ENCODE results near the gene TFEB. TPM values are rescaled to one million over a fixed set of nuclear protein-coding genes. Genes with fewer than 3 reads are reported as not detected.
A peak's percentile ranks its signal among the peaks of the same experiment; 100 is the strongest.

TFEB gene
- total and polyA plus RNA-seq, 2 of the 8 experiments (the other 6 are each of a cell fraction or from before 2014, with no cell fraction given), result 2.3 to 6.7 TPM

DNA sequence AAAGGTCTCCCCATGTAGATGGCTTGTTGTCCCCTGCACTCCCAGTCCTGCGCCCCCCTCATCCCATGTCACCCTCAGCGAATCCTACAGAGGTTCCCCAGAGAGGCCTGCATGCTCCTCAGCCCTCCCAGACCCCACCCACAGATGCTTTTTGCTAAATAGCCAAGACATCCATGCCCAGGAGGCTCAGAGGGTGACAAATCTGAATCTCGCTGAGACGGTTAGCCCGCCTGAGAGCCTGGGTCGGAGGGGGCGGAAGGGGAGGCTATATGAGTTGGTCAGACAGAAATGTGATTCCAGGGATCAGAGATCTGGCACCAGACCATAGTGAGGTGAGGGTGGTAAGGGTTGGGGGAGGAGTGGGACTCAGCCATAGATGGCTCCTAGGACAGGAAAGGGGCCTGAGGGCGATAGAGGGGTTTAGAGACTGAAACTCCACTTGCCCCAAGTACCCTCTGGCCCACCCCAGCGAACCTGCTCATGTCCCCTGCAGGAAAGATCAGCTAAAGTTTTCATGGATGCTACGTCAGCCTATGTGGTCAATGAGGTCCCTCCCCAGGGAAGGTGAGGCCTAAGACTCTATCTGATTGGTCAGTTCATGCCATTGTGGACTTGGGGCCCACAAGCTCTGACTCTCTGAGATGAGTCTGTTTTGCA lies 33.2 kb downstream of the TFEB start:
- 0 out of 2 replicates have a peak overlapping the region, but pooled peaks have one; percentile 39 for H4K8ac ChIP-seq (ENCODE audit: extremely low read depth, insufficient read depth, low read length)
- H3K18ac ChIP-seq (ENCODE audit: extremely low read depth, low read length), result no peak overlapping the region
- H3K27me3 ChIP-seq (replicated peaks in 1 of 4; ENCODE audit: control insufficient read depth in 3 of 4, extremely low read depth in 1 of 4, insufficient read depth in 3 of 4, low read length in 3 of 4), result no peaks in the 10 kb centered on the region; a peak in 2 of 7 replicates
- no peaks in the 10 kb centered on the region for H3K36me3 ChIP-seq (ENCODE audit: control insufficient read depth in 2 of 4, insufficient read depth in 4 of 4, low read length in 3 of 4)
- no peak overlapping the region for H2BK20ac ChIP-seq (ENCODE audit: low read length)
- no peak overlapping the region for H3K4me3 ChIP-seq (ENCODE audit: extremely low read depth in 1 of 4, insufficient read depth in 2 of 4, low read depth in 3 of 4, low read length in 4 of 4)
- TF ChIP-seq SIX5 (IDR thresholded peaks at IDR 0.05; ENCODE audit: low read depth, low read length) (no peak), CREB1 (IDR thresholded peaks at IDR 0.05) (no peak)
- H3K79me1 ChIP-seq (ENCODE audit: low read depth, low read length), result 0 out of 2 replicates have a peak, but pooled peaks cover 2% of the 10 kb centered on the region
- peaks cover 0 to 16% (median 5%) of the 10 kb centered on the region in 4 experiments; a peak in 6 of 7 replicates for H3K4me1 ChIP-seq (replicated peaks in 1 of 4; ENCODE audit: control insufficient read depth in 3 of 4, insufficient read depth in 4 of 4, low read length in 3 of 4)
- ChIA-PET CTCF (ENCODE audit: partially characterized antibody) (interaction anchor here (0.7 to 12.5 kb wide), 6 partner anchors 10 to 84 kb away, joined by 3 to 181 read pairs (median 19); partner anchors contain the start of gene TOMM6), POLR2A (ENCODE audit: partially characterized antibody) (interaction anchor here (0.8 kb wide), 1 partner anchor 26 kb away, joined by 3 read pairs; no protein-coding TSS in a partner anchor)
- 0 out of 2 replicates have a peak overlapping the region, but pooled peaks have one; percentile 50 for H2BK12ac ChIP-seq (ENCODE audit: low read depth, low read length)
- H3K4me2 ChIP-seq (ENCODE audit: insufficient read depth in 1 of 2, low read depth in 2 of 2, low read length in 2 of 2), result no peak overlapping the region
- H3K4ac ChIP-seq (replicated peaks; ENCODE audit: insufficient read length, low read depth, low read length), result no peak overlapping the region
- WGBS, 2 experiments (ENCODE audit: extremely low coverage in 1 of 2, insufficient coverage in 1 of 2, insufficient read length in 1 of 2, insufficient replicate concordance in 2 of 2, low coverage in 1 of 2, low lambda C conversion rate in 2 of 2, missing lambda C conversion rate in 1 of 2), result 90% methylated on average over 10 of the region's 10 CpGs; no CpG with 5 or more reads in 1 of the 2 experiments
- H2BK5ac ChIP-seq (ENCODE audit: low read depth, low read length), result no peak overlapping the region
- no peaks in the 10 kb centered on the region for H3K9me3 ChIP-seq (ENCODE audit: insufficient read depth in 2 of 2, low read depth in 1 of 2, low read length in 1 of 2)
- no peak overlapping the region for H2AFZ ChIP-seq (ENCODE audit: low read length)
- FAIRE-seq, result no peak
- no peak overlapping the region for H2BK15ac ChIP-seq (ENCODE audit: low read length)
- H3K56ac ChIP-seq (replicated peaks; ENCODE audit: insufficient read length, low read depth, low read length), result no peak overlapping the region
- no peak overlapping the region; a peak in 1 of 7 replicates for H3K9ac ChIP-seq (replicated peaks in 1 of 4; ENCODE audit: extremely low read depth in 1 of 4, low read depth in 3 of 4, low read length in 3 of 4)
- H3K23ac ChIP-seq (ENCODE audit: insufficient read length), result no peak overlapping the region
- no peak for DNase-seq (ENCODE audit: low read depth in 1 of 2, low spot score in 2 of 2)
- H3K27ac ChIP-seq (ENCODE audit: low read depth, low read length), result no peak overlapping the region
- no peak overlapping the region for H4K5ac ChIP-seq (ENCODE audit: insufficient read length, low read depth, low read length)
- H4K91ac ChIP-seq (replicated peaks; ENCODE audit: insufficient read length, low read length), result no peak overlapping the region
- H2BK120ac ChIP-seq (replicated peaks; ENCODE audit: low read depth, low read length), result no peak overlapping the region
- H4K20me1 ChIP-seq (replicated peaks in 1 of 2; ENCODE audit: control insufficient read depth in 1 of 2, insufficient read depth in 2 of 2, low read length in 2 of 2), result peaks cover 0 to 3% of the 10 kb centered on the region in 2 experiments
- H3K79me2 ChIP-seq (ENCODE audit: control insufficient read depth in 1 of 2, insufficient read depth in 2 of 2, low read length in 2 of 2), result no peaks in the 10 kb centered on the region
- no peaks in the 10 kb centered on the region for H3K23me2 ChIP-seq (ENCODE audit: low read depth, low read length)
- H3K14ac ChIP-seq (ENCODE audit: insufficient read length), result no peak overlapping the region
- no peak overlapping the region for H2AK5ac ChIP-seq (ENCODE audit: low read depth, low read length)
